Fibroblast of upper back skin (primary cell): Measurements from ENCODE around the gene NEDD8.
A peak's percentile ranks its signal among the peaks of the same experiment; 100 is the strongest.
"Not testable (repeated sequence)": the region's sequence is repeated elsewhere in the genome, so short reads cannot be mapped to it uniquely, and the experiment has no call there.

ENCODE experiments used
- DNase-seq: peaks from one replicate; pipeline ENCODE4 v3.0.0-alpha.2; 2013

Gene NEDD8

GRCh38 chr14:24216876-24217275, 15.3 kb downstream of the NEDD8 start:
- DNase-seq: not testable (repeated sequence)

GRCh38 chr14:24216345-24216699, 15.8 kb downstream of the NEDD8 start:
- no peak for DNase-seq

GRCh38 chr14:24215495-24216344, 16.4 kb downstream of the NEDD8 start, which contains the start of gene MDP1:
Gene MDP1, minus strand, starts transcription at chr14:24216066. Its CDS starts 111 bp downstream, at chr14:24215955.
- DNase-seq: peak; percentile 81

DNA sequence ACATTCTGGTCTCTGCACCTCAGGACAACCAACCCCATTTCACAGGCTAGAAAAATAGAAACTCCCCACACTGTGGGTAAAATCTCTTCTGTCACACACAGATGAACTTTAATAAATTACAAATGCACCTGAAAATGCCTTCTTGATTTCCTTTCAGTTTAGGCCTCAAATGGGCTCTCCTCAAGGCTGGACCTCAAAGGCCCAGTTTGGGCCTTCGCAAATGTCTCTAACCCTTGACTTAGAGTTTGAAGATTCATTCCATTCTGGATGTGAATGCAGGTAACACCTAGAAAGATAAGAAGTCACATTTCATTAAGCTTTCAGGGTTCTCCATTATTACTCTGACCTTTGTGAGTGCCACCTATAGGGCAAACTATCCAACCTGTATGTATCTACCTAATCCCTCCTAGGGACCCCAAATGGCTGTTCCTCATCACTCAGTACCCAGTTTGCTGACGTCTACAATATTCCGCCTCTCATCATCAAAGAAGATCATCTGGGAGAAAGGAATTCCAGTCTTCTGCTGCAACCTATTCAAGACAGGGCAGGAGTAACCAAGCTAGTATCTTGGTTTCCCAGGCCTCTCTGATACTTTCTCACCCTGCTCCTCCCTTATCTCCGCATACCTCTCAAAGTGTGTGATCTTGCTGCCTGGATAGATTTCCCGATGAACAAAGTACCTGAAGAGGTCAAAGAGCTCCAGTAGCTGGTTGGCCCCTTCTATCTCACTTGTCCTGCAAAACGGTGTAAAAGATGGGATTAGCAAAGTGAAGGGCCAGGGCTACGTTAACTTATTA, 18.1 kb downstream of the NEDD8 start:
- DNase-seq: no peak

DNA sequence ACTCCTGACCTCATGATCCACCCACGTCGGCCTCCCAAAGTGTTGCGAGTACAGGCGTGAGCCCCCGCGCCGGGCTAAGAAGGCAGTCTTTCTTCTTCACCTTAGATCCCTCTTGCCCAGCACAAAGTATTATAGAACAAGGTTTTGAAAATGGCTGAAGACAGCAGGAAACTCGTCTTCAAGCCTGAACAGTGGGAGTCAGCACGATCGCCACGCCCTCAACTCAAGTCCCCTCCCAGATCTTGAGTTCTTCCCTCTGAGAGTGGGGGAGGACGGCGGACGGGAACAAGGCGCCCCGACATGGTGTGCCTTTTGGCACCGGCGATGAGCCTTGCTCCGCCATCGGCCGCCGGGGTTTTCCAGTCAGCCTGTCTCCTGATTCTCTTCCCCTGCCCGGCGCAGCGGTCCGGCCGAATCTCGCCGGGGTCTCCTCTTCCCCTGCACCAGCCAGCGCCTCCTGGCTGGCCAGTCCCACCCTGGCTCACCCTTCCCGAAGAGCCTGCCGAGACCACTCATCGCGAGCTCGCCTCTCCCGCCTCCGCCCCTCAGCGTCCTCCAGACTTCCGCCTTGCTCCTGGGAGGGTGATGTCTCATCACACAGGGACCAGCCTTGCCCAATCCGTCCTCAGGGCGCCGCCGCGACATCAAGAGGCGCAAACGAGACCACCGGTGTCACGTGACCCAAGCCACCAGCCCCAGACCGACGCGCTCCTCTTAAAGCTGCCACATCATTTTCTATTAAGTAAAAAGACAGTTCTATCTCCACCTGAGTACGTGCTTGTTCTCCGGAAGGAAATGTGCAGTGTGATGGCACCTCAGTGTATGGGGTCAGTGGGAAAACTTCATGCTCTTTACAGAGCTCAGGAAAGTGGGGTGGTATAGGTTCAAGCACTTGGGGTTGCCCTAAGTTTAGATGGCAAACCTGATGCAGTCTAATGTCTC, 19.0 kb downstream of the NEDD8 start, which contains the start of gene CHMP4A:
CHMP4A (minus strand) TSS at position 565 of the 942 bp plus-strand sequence; CDS start at position 516, 49 bp downstream.
- DNase-seq: peak; percentile 99

- no peak for DNase-seq
Observed at GRCh38 chr14:24211311-24211710, 20.9 kb downstream of the NEDD8 start.

- no peak for DNase-seq
Observed at GRCh38 chr14:24207625-24208024, 24.5 kb downstream of the NEDD8 start.

GRCh38 chr14:24207104-24207551, 25.0 kb downstream of the NEDD8 start:
- no peak for DNase-seq

DNA sequence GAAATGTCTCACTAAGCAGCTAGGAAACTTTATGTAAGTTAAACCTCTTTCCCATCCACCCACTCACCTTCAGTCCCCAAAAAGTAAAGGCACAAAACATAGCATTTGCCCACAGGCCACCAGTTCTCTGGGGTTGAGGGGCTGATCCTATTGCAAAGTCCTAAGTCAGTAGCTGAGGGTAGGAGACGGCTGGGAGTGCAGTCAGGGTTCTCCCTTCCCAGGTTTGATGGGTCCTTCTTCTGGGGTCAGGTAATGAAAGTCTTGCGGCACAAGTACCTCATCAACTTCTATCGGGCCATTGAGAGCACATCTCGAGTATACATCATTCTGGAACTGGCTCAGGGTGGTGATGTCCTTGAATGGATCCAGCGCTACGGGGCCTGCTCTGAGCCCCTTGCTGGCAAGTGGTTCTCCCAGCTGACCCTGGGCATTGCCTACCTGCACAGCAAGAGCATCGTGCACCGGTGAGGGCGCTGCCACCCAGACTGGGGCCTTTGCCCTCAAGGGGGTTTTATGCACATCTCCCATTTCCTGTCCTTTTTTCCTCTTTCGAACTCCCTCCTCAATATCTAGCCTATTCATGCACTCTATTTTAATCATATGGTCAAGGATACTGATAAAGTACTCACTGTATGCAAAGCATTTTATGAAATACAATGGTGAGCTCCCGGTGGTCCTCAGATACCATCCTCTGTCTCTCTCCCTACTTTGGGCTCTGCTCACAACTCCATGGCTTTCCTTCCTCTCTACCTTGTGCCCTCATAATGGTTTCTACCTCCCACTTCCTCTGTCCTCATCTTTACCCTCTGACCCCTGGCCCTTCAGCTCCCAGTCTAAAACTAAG, 25.7 kb downstream of the NEDD8 start:
- DNase-seq: no peak

DNA sequence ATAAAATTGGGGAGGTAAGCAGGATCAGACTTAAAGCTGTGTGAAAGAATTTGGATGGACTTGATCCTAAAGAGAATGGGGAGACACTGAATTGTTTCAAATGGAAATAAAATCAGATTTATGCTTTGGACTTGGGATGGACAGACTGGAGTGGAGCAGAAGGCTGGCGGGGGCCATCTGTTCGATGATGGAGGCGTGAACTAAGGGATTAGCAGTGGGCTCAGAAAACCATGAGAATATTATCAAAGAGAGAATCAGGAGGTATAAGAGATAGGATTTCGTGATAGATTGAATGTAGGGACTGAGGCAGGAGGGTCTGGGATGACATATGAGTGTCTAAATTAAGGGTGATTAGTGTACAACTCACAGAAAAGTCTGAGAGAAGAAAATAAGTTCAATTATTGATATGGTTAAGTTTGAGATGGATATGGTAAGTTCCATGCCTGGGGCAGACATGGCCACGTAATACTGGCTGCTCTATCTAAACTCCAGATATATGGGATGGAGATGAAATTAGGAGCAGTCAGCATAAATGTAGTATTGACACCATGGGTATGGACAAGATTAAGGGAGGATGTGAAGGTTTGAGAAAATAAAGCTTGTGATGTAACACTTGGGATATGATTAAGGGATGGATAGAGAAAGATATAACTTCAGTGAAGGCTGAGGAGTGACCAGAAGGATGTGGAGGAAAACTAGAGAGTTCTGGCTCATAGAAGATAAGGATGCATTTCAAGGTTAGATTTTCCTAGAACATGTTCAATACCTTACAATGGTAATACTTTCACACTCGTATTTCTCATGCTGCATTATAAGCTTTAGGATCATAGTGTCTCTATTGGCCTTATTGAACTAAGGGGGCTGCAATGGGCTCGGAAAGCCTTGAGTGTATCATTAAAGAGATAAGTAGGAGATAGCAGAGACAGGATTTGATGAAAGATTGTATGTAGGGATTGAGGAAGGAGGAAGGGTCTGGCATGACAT, 27.7 kb downstream of the NEDD8 start:
- no peak for DNase-seq

GRCh38 chr14:24203249-24203886, 28.8 kb downstream of the NEDD8 start:
- not testable (repeated sequence) for DNase-seq

GRCh38 chr14:24202538-24202937, 29.6 kb downstream of the NEDD8 start:
- not testable (repeated sequence) for DNase-seq

DNA sequence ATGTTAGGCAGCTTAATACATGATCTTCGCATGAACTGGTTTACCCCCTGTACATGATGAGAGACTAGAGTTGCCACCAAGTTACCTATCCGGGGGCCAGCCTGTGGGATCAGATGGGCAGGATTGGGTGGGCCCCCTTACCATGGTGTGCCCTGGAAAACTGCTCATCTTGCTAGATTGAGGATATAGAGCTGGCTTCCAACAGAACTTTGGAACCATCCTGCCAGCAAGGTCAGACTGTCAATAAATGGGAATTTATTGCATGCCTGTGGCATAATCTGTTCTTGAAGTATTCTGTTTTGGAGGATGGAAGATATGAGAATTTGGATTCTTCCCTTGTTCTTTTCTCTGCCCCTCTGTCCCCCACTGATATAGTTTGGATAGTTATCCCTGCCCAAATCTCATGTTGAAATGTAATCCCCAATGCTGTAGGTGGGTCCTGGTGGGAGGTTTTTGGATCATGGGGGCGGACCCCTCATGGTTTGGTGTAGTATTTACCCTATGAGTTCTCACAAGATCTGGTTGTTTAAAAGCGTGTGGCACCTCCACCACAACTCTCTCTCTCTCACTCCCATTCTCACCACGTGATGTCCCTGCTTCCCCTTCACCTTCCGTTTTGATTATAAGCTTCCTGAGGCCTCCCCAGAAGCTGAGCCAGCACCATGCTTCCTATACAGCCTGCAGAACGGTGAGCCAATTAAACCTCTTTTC, 33.2 kb downstream of the NEDD8 start:
- no peak for DNase-seq

DNA sequence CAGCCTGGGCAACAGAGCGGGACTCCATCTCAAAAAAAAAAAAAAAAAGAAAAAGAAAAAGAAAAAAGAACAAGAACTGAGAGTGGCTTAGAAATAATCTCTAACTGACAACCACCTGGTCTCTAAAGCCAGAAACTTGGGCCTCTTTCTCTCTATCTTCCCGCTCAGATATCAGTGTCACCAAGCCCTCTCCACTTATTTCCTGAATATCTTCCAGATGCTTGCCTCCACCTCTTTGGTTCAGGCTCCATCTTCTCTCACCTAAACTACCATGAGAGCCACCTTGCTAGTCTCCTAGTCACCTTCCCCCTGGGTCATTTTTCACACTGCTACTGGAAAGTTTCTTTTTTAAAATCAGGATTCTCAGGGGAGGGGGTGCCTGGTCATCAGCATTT, 35.1 kb downstream of the NEDD8 start:
- DNase-seq: no peak

DNA sequence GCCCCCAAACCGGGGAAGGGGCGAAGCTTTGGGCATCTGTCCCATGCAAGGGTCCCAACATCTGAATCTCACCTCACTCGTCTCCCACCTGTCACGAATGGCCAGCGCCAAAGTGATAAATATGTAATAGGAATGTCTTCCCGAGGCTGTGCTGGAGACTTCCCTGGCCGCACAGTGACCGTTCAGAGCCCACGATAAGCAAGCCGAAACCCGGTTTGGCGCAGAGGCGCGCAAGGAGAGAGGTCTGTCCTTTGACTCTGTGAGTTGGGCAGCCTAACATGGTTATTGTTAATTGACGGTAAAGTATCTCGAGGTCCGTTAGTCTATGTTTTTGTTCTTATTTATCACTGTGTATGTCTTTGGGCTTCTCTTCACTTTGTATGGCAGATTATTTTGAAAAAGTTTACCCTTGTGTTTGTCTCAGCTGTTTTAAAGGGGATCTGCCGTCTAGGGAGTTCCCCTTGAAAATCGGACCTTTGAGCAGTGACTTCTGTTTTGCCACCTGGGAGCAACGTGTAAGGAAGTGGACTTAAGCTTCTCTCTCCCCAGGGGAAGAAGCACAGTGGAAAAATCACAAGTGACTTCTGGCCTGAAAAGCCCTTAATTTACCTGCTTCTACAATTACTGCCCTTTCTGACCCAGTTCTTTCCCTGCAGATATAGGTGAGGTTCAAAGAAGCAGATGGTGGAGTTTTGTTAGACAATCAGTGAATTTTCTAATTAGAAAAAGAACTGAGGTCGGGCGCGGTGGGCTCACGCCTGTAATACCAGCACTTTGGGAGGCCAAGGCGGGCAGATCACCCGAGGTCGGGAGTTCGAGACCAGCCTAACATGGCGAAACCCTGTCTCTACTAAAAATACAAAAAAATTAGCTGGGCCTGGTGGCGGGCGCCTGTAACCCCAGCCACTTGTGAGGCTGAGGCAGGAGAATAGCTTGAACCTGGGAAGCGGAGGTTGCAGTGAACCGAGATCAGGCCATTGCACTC, 35.8 kb downstream of the NEDD8 start:
- peak; percentile 13 for DNase-seq

DNA sequence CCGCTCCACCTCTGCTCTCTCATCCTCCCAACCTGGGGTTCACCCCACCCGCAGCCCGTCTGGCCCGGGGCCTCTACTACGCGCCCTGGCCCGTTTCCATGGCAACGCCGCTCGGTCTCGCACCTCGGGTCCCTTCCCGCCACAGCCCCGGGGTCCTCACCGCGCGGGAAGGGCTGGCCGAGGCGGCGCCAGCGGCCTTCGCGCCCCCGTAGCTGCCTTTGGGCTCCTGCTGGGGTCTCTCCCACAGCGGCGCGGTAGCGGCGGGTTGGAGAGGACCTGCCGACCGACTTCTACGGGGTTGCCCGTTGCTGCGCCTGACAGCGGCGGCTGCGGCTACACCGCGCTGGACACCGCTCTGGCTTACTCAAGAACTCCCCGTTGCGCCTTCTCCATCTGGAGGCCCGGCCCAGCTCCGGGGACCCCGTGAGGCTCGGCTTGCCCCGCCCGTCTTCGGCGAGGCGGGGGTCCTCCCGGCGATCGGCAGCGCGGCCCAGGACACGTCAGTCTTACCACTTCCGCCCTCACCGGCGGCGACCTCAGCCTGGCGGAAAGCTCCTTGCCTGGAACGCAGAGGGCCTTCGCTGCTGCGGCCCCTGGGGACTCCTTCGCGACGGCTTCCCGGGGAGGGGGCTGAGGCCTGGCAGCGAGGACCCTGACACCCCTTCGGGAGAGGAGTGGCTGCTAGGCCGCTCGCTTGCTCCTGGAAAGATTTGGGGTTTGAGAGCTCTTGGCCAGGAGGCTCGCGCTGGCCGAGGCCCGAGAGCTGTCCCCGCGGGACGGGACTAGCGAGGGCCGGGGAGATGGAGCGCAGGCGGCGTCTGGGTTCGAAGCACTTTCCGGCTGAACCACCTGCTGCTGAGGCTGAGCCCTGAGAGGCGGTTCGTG, 36.7 kb downstream of the NEDD8 start, which contains the start of gene TM9SF1:
TM9SF1 (minus strand) TSS at position 256 of the 885 bp plus-strand sequence. CDS start 422 bp downstream, outside the sequence.
- DNase-seq: peak; percentile 84

DNA sequence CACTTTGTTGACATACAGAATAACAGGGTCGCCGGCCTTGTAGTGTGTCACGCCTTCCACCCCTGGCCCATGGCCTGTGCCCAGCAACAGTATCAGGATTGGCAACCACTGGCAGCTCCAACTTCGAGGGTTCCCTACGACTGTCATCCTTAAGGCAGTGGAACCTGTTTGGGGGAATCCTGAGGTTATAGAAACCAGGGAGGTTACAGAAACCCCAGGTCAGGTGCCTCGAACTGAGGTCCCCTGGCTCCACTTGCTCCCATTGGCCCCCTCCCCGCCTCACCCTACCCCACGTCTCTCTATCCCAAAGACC, 37.3 kb downstream of the NEDD8 start:
- DNase-seq: no peak
